Hematopoietic multipotent progenitor cell treated with erythropoietin and hydrocortisone succinate and interleukin-3 and kit ligand, for 4 days (in vitro differentiated cells): ENCODE results near the gene TMIGD1.

Experiments used
- DNase-seq: peaks from one replicate; pipeline ENCODE4 v3.0.0-alpha.2; 2015

The TMIGD1 gene

GRCh38 chr17:30275911-30276310 lies 57.9 kb downstream of the TMIGD1 start:
- no peak for DNase-seq

DNA sequence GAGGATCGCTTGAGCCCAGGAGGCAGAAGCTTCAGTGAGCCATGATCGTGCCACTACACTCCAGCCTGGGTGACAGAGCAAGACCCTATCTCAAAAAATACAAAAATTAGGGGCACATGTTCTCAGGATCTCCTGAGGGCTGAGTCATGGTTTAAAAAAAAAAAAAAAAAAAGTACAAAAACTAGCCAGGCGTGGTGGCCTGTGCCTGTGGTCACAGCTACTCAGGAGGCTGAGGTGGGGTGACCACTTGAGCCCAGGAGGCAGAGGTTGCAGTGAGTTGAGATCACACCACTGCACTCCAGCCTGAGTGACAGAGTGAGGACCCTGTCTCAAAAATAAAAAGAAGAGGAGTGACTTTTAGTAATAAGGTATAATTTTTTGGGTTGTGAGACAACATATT lies 59.0 kb downstream of the TMIGD1 start:
- no peak for DNase-seq

DNA sequence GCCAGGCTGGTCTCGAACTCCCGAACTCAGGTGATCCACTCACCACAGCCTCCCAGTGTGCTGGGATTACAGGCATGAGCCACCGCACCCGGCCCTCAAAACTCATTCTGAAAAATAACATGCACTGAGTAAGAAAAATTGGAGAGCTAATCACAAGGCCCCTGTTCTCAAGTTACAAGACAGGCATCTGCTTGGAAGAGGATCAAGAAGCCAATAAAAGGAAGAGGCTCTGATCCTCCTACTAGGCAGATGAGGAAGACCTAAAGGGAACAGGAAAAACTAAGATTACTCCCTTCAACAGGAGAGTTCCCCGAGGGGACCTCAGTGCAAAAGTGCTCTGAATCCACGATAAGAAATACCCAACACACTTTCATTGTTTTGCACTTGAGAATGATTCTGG lies 60.5 kb downstream of the TMIGD1 start:
- DNase-seq = no peak

DNA sequence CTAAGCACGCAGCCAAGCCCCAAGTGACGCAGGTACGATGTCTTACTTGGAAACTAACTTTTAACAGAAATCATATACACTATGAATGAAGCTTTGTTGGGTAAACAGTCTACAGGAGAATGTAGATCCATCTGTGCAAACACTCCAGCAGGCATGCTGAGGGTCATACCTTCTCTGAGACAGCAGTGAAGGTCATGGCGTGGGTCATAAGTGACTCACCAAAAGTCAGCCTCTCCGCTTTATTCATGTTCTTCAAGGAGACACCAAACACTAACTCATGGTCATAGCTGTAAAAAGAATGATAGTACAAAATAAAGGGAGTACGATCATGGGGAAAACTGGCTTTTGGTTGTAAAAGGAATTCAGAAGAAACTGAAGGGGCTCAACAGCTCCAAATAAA lies 62.8 kb downstream of the TMIGD1 start:
- DNase-seq = no peak

- no peak for DNase-seq
These were observed 66.2 kb downstream of the TMIGD1 start for GRCh38 chr17:30267625-30268024.
